Testis (tissue), 3 donors: Measurements from ENCODE around the gene BLOC1S3. TPM values are rescaled to one million over a fixed set of nuclear protein-coding genes. Genes with fewer than 3 reads are reported as not detected.
A peak's percentile ranks its signal among the peaks of the same experiment; 100 is the strongest.

Experiments used
- DNase-seq: peaks from one replicate; pipeline ENCODE4 v3.0.0-alpha.2; 2019
- H3K27ac ChIP-seq, 2 donors: fragments of 200-600 bp; sonication (generic); one replicate each; pipeline ENCODE4 v1.5.1; 2019
- H3K27me3 ChIP-seq: fragments of 200-600 bp; sonication (generic); one replicate; pipeline ENCODE4 v1.5.1; 2019
- H3K36me3 ChIP-seq: fragments of 200-600 bp; sonication (generic); one replicate; pipeline ENCODE4 v1.5.1; 2017; ENCODE audit warnings: low read depth; ENCODE audit errors: missing control alignments
- H3K4me1 ChIP-seq: fragments of 200-600 bp; sonication (generic); one replicate; pipeline ENCODE4 v1.5.1; 2019
- H3K4me3 ChIP-seq, 2 donors: fragments of 200-600 bp; sonication (generic); one replicate each; pipeline ENCODE4 v1.5.1; 2017 to 2019
- H3K9me3 ChIP-seq: fragments of 200-600 bp; sonication (generic); one replicate; pipeline ENCODE4 v1.5.1; 2017
- CTCF ChIP-seq, 3 experiments: fragments of 450-650 bp in 2 of 3; fragments of 200-600 bp in 1 of 3; sonication (generic) in 1 of 3; IDR thresholded peaks; one replicate each; pipeline ENCODE4 v1.5.1; 2016 to 2019; ENCODE audit warnings: antibody characterized with exemption in 3 of 3, mild to moderate bottlenecking in 2 of 3, moderate library complexity in 1 of 3
- POLR2A ChIP-seq: fragments of 450-650 bp; IDR thresholded peaks from one replicate; pipeline ENCODE4 v1.6.1; 2017; ENCODE audit warnings: antibody characterized with exemption, mild to moderate bottlenecking, moderate library complexity
- WGBS, 2 donors: methylation state at CpG; one replicate each; pipeline ENCODE4 v1.1.5; 2018; 5-methylcytosine and 5-hydroxymethylcytosine counted together
- intact Hi-C: fragments of 100-400 bp; cut with DNase I; formaldehyde crosslinking; loops from one replicate; pipeline ENCODE4 v1.15.1; 2023; ENCODE audit warnings: low total_unique reads
- polyA plus RNA-seq: library from polyadenylated mRNA; stranded (reverse); fragments of 350-450 nt; fragmentation: Illumina TruSeq; extraction: RNeasy Lipid Tissue Mini Kit (QIAGEN cat#74804); gene quantifications from one replicate; pipeline ENCODE4 v1.2.3, GENCODE V29; 2014; ENCODE audit warnings: low read depth, low replicate concordance; ENCODE audit not compliant: insufficient read depth
- total RNA-seq, 2 donors: library from RNA; depleted of rRNA; stranded (reverse); fragments of >200 nt; gene quantifications; one replicate each; pipeline ENCODE4 v1.2.3, GENCODE V29; 2016

Gene BLOC1S3
- total and polyA plus RNA-seq, 3 donors from 2014 or later, result 14.1 to 43.7 (median 38.2) TPM

GRCh38 chr19:45179892-45180370 is 1.3 kb downstream of the BLOC1S3 start:
- whole genome bisulfite sequencing, 2 donors, result 24% methylated on average over 7 to 9 of the region's 9 CpGs
- TF ChIP-seq POLR2A (no peak), CTCF (IDR thresholded peaks at IDR 0.05) (no peak)
- Histone ChIP-seq H3K4me1 (peaks cover 22% of the 10 kb centered on the region), H3K27ac (peak overlapping the region; percentile 90 to 91), H3K9me3 (no peaks in the 10 kb centered on the region), H3K4me3 (peak overlapping the region; percentile 67 to 83), H3K27me3 (no peaks in the 10 kb centered on the region), H3K36me3 (no peaks in the 10 kb centered on the region)
- intact Hi-C loops, result no loop called here
- DNase-seq, result peak; percentile 45

- TF ChIP-seq CTCF (IDR thresholded peaks at IDR 0.05) (no peak), POLR2A (no peak)
- H3K9me3 ChIP-seq, result no peaks in the 10 kb centered on the region
- no peaks in the 10 kb centered on the region for H3K27me3 ChIP-seq
- WGBS, 2 donors, result 57 to 83% methylated on average over 7 of the region's 7 CpGs
- H3K27ac ChIP-seq, result peak overlapping the region in 1 of 2 donors; percentile 91
- no peak for DNase-seq
- peaks cover 22% of the 10 kb centered on the region for H3K4me1 ChIP-seq
- intact Hi-C loops, result no loop called here
- H3K36me3 ChIP-seq, result no peaks in the 10 kb centered on the region
- H3K4me3 ChIP-seq, result no peak overlapping the region
Measured at GRCh38 chr19:45180936-45181335, 2.4 kb downstream of the BLOC1S3 start.

- H3K9me3 ChIP-seq, result no peaks in the 10 kb centered on the region
- H3K36me3 ChIP-seq, result no peaks in the 10 kb centered on the region
- DNase-seq, result no peak
- intact Hi-C loops, result no loop called here
- TF ChIP-seq POLR2A (no peak), CTCF (IDR thresholded peaks at IDR 0.05) (no peak)
- H3K4me3 ChIP-seq, result no peak overlapping the region
- peaks cover 21% of the 10 kb centered on the region for H3K4me1 ChIP-seq
- 84 to 92% methylated on average over 4 of the region's 4 CpGs for WGBS, 2 donors
- H3K27ac ChIP-seq, result no peak overlapping the region
- no peaks in the 10 kb centered on the region for H3K27me3 ChIP-seq
Measured at GRCh38 chr19:45182758-45183157, 4.2 kb downstream of the BLOC1S3 start.

GRCh38 chr19:45184115-45184514 is 5.5 kb downstream of the BLOC1S3 start:
- Histone ChIP-seq H3K4me3 (no peak overlapping the region), H3K36me3 (no peaks in the 10 kb centered on the region), H3K4me1 (peaks cover 21% of the 10 kb centered on the region), H3K9me3 (no peaks in the 10 kb centered on the region), H3K27ac (no peak overlapping the region), H3K27me3 (no peaks in the 10 kb centered on the region)
- intact Hi-C loops, result no loop called here
- no peak for DNase-seq
- TF ChIP-seq CTCF (IDR thresholded peaks at IDR 0.05) (no peak), POLR2A (no peak)
- 91 to 98% methylated on average over 5 of the region's 5 CpGs for WGBS, 2 donors
